ENCODE results near the gene MRO. TPM values are rescaled to one million over a fixed set of nuclear protein-coding genes. Genes with fewer than 3 reads are reported as not detected.

The MRO gene
- total and polyA plus RNA-seq, 12 donors, result 0.67 to 9.4 (median 3.3) TPM

DNA sequence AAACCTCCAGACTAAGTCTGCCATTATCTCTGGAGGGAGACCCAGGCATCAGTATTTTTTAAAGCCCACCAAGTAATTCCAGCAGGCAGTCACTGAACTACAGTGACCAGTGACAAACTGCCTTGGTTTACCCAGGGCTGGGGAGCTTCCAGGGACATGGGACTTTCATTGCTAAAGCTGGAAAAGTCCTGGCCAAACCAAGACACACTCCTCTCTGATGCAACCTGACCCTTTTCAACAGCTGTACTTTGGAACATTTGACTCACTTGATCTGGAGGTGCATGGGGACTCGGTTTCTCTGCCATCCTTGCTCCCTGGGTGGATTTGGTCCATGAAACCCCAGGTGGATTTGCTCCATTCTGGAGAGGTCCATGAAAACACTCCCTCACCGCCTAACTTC, 7.0 kb downstream of the MRO start:
- no peak for DNase-seq
- Histone ChIP-seq H3K4me1 (replicated peaks in 1 of 2) (no peaks in the 10 kb centered on the region), H3K36me3 (replicated peaks in 1 of 2) (no peaks in the 10 kb centered on the region), H3K9me3 (replicated peaks in 1 of 3) (no peaks in the 10 kb centered on the region), H3K27me3 (no peaks in the 10 kb centered on the region), H3K4me3 (no peak overlapping the region), H3K27ac (no peak overlapping the region)
- WGBS, 4 donors, result 79 to 92% (median 86%) methylated on average over 2 of the region's 2 CpGs
- intact Hi-C loops (cut with DNase I), result no loop called here
- TF ChIP-seq, protein P1, sequence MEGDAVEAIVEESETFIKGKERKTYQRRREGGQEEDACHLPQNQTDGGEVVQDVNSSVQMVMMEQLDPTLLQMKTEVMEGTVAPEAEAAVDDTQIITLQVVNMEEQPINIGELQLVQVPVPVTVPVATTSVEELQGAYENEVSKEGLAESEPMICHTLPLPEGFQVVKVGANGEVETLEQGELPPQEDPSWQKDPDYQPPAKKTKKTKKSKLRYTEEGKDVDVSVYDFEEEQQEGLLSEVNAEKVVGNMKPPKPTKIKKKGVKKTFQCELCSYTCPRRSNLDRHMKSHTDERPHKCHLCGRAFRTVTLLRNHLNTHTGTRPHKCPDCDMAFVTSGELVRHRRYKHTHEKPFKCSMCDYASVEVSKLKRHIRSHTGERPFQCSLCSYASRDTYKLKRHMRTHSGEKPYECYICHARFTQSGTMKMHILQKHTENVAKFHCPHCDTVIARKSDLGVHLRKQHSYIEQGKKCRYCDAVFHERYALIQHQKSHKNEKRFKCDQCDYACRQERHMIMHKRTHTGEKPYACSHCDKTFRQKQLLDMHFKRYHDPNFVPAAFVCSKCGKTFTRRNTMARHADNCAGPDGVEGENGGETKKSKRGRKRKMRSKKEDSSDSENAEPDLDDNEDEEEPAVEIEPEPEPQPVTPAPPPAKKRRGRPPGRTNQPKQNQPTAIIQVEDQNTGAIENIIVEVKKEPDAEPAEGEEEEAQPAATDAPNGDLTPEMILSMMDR (IDR thresholded peaks at IDR 0.05), result no peak
- no peak for TF ChIP-seq POLR2A (IDR thresholded peaks at IDR 0.05)

DNA sequence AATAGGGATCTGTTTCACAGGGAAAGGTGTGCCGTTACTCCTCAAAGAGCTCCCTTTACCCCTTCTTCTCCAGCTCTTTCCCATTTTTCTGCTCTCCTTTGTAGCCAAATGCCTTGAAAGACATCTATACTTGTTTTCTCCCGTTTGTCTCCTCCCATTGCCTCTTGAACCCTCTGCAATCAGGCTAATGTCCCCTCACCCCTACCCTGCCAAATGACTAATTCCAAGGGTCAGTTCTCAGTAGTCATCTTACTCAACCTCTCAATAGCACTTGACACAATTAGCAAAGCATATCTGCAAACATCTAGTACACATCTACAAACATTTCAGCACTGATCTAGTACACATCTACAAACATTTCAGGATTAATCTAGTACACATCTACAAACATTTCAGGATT, 12.6 kb downstream of the MRO start:
- Histone ChIP-seq H3K4me1 (replicated peaks in 1 of 2) (no peaks in the 10 kb centered on the region), H3K36me3 (replicated peaks in 1 of 2) (no peaks in the 10 kb centered on the region), H3K9me3 (replicated peaks in 1 of 3) (no peaks in the 10 kb centered on the region), H3K27me3 (no peaks in the 10 kb centered on the region), H3K4me3 (no peak overlapping the region), H3K27ac (no peak overlapping the region)
- DNase-seq, result no peak
- TF ChIP-seq, protein P1 (IDR thresholded peaks at IDR 0.05), result no peak
- TF ChIP-seq POLR2A (IDR thresholded peaks at IDR 0.05), result no peak
- intact Hi-C loops (cut with DNase I), result no loop called here
- 61 to 76% (median 71%) methylated on average over 2 of the region's 2 CpGs for WGBS, 4 donors

DNA sequence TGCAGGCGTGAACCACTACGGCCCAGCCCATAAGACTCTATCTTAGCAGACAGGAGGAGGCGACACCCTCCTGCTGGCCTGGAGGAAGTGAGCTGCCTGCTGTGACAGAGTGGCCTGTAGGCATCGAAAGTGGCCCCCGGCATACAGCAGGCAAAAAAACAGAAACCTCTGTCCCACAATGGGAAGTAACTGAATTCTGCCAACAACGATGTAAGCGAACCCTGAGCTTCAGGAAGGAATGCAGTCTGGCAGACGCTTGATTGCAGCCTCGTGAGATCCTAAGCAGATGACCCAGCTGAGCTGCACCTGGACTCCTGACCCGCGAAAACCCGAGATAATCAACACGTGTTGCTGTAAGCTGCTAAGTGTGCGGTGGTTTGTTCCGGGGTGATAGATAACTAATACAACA, 13.6 kb downstream of the MRO start:
- no peaks in the 10 kb centered on the region for H3K4me1 ChIP-seq (replicated peaks in 1 of 2)
- no peak overlapping the region for H3K4me3 ChIP-seq
- intact Hi-C loops (cut with DNase I), result no loop called here
- WGBS, 4 donors, result 57 to 70% (median 65%) methylated on average over 8 to 15 of the region's 15 CpGs
- TF ChIP-seq, protein P1 (IDR thresholded peaks at IDR 0.05), result no peak
- TF ChIP-seq POLR2A (IDR thresholded peaks at IDR 0.05), result no peak
- no peaks in the 10 kb centered on the region for H3K36me3 ChIP-seq (replicated peaks in 1 of 2)
- peak in 4 of 7 donors; percentile 23 to 29 (median 26) for DNase-seq
- H3K9me3 ChIP-seq (replicated peaks in 1 of 3), result no peaks in the 10 kb centered on the region
- H3K27ac ChIP-seq, result peak overlapping the region in 1 of 5 donors; percentile 25
- H3K27me3 ChIP-seq, result no peaks in the 10 kb centered on the region

DNA sequence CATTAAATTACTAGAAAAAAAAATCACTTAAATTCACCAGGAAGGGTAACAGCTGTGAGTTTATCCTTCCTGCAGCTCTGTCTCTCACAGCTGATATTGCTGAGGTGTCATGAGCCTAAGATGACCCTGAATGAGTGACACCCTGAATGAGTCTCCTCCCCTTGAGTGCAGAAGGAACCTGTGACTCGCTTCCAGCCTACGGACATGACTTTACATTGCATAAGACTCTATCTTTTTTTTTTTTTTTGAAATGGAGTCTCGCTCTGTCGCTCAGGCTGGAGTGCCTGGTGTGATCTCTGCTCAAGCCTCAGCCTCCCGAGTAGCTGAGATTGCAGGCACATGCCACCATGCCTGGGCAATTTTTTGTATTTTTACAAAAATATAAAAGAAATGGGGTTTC, 14.1 kb downstream of the MRO start:
- DNase-seq, result peak in 2 of 7 donors; percentile 26
- Histone ChIP-seq H3K4me3 (no peak overlapping the region), H3K27me3 (no peaks in the 10 kb centered on the region), H3K27ac (no peak overlapping the region), H3K9me3 (replicated peaks in 1 of 3) (no peaks in the 10 kb centered on the region), H3K4me1 (replicated peaks in 1 of 2) (no peaks in the 10 kb centered on the region), H3K36me3 (replicated peaks in 1 of 2) (no peaks in the 10 kb centered on the region)
- intact Hi-C loops (cut with DNase I), result no loop called here
- 63 to 75% (median 70%) methylated on average over 5 of the region's 5 CpGs for WGBS, 4 donors
- TF ChIP-seq POLR2A (IDR thresholded peaks at IDR 0.05), result no peak
- TF ChIP-seq, protein P1 (IDR thresholded peaks at IDR 0.05), result no peak

Data from adrenal gland (tissue), 12 donors.